ENCODE results near the gene CEACAM4.
A peak's percentile ranks its signal among the peaks of the same experiment; 100 is the strongest.

Gene CEACAM4

GRCh38 chr19:41617941-41618730, 8.7 kb downstream of the CEACAM4 start:
- DNase-seq (ENCODE audit: low read depth in 2 of 2, low spot score in 1 of 2), result no peak

GRCh38 chr19:41616792-41617621, 9.9 kb downstream of the CEACAM4 start:
- DNase-seq (ENCODE audit: low read depth in 2 of 2, low spot score in 1 of 2), result no peak

GRCh38 chr19:41615207-41615606, 11.7 kb downstream of the CEACAM4 start:
- DNase-seq (ENCODE audit: low read depth in 2 of 2, low spot score in 1 of 2), result no peak

GRCh38 chr19:41612483-41612882, 14.4 kb downstream of the CEACAM4 start:
- no peak for DNase-seq (ENCODE audit: low read depth in 2 of 2, low spot score in 1 of 2)

GRCh38 chr19:41610789-41611188, 16.1 kb downstream of the CEACAM4 start:
- no peak for DNase-seq (ENCODE audit: low read depth in 2 of 2, low spot score in 1 of 2)

- DNase-seq (ENCODE audit: low read depth in 2 of 2, low spot score in 1 of 2), result no peak
Observed at GRCh38 chr19:41607668-41608067, 19.2 kb downstream of the CEACAM4 start.

GRCh38 chr19:41606215-41606837, 20.5 kb downstream of the CEACAM4 start:
- no peak for DNase-seq (ENCODE audit: low read depth in 2 of 2, low spot score in 1 of 2)

GRCh38 chr19:41604831-41605230, 22.0 kb downstream of the CEACAM4 start:
- no peak for DNase-seq (ENCODE audit: low read depth in 2 of 2, low spot score in 1 of 2)

- DNase-seq (ENCODE audit: low read depth in 2 of 2, low spot score in 1 of 2), result no peak
Observed at GRCh38 chr19:41601771-41602170, 25.1 kb downstream of the CEACAM4 start.

- DNase-seq (ENCODE audit: low read depth in 2 of 2, low spot score in 1 of 2), result no peak
Observed at GRCh38 chr19:41599175-41599966, 27.5 kb downstream of the CEACAM4 start.

- peak; percentile 46 to 66 for DNase-seq (ENCODE audit: low read depth in 2 of 2, low spot score in 1 of 2)
Observed at GRCh38 chr19:41597600-41598041, 29.3 kb downstream of the CEACAM4 start.

- DNase-seq (ENCODE audit: low read depth in 2 of 2, low spot score in 1 of 2), result no peak
Observed at GRCh38 chr19:41595890-41596280, 31.0 kb downstream of the CEACAM4 start.

GRCh38 chr19:41595258-41595889, 31.5 kb downstream of the CEACAM4 start:
- peak; percentile 28 to 34 for DNase-seq (ENCODE audit: low read depth in 2 of 2, low spot score in 1 of 2)

- DNase-seq (ENCODE audit: low read depth in 2 of 2, low spot score in 1 of 2), result no peak
Observed at GRCh38 chr19:41591951-41592562, 34.8 kb downstream of the CEACAM4 start.

GRCh38 chr19:41590936-41591335, 35.9 kb downstream of the CEACAM4 start:
- no peak for DNase-seq (ENCODE audit: low read depth in 2 of 2, low spot score in 1 of 2)

- no peak for DNase-seq (ENCODE audit: low read depth in 2 of 2, low spot score in 1 of 2)
Observed at GRCh38 chr19:41589371-41589770, 37.5 kb downstream of the CEACAM4 start.

GRCh38 chr19:41588497-41589209, 38.2 kb downstream of the CEACAM4 start:
- no peak for DNase-seq (ENCODE audit: low read depth in 2 of 2, low spot score in 1 of 2)

- DNase-seq (ENCODE audit: low read depth in 2 of 2, low spot score in 1 of 2), result no peak
Observed at GRCh38 chr19:41587838-41588210, 39.0 kb downstream of the CEACAM4 start.

GRCh38 chr19:41587101-41587837, 39.6 kb downstream of the CEACAM4 start:
- no peak for DNase-seq (ENCODE audit: low read depth in 2 of 2, low spot score in 1 of 2)

All from stimulated activated CD8-positive, alpha-beta memory T cell treated with anti-CD3 and anti-CD28 coated beads, Interleukin-4, amount 100 ng/mL, for 4 hours (primary cell).